ENCODE data around the gene TKFC.

Gene TKFC

DNA sequence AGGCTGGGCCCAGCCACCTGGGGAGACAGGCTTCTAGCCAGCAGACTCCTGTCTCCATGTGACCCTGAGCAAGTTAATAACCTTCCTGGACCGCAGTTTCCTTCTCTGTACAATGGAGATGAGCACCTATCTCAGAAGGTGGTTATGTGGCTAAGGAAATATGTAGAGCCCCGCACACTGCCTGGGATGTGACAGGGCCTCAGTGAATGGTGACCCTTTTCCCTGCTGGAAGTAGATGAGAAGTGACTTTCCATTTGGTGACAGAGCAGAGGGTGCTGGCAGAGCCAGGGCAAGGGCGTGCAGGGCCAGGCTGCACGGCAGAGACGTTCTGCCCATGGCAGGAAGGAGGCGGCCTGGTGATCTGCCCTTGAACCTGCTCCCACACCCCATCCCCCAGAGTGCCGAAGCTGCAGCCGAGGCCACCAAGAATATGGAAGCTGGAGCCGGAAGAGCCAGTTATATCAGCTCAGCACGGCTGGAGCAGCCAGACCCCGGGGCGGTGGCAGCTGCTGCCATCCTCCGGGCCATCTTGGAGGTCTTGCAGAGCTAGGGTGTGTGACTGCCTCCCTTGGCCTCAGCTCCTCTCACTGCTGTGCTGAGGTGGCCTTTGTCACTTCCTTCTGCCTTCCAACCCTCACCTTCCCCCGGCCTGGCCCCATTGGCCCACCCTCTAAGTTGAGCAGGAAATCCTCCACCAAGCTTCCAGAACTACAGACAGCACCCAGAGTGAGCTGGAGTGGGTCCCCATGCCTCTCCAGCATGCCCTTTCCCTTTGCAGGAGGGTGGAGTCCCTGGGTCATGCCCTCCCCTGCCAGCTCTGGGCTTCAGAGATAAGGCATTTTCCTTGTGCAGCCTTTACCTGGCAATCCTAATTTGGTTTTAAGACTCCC is 13.2 kb downstream of the TKFC start:
- DNase-seq, result no peak

DNA sequence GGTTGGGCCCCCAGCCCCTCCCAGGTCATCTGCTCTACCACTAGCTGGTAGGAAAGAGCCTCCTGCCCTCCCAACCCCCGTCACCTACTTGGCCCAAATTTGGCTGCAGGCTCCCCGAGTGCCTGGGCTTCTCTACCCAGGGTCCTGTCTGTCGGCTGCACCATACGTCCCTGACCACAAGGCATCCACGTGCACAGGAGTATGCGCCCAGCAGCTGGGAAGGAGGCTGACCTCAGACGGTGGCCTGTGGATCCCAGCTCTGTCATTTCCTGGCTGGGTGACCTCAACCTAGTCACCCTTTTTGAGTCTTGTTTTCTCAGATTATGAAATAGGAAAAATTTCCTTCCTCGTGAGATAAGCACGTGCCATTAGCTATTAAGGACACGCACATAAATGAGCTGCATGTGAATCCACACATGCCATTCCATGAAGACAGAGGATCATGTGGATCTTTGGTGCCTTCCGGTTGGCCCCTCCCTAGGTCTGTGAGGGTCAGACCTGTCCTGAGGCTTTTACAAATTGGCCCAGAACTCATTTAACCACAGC is 15.0 kb downstream of the TKFC start:
- DNase-seq, result no peak

DNA sequence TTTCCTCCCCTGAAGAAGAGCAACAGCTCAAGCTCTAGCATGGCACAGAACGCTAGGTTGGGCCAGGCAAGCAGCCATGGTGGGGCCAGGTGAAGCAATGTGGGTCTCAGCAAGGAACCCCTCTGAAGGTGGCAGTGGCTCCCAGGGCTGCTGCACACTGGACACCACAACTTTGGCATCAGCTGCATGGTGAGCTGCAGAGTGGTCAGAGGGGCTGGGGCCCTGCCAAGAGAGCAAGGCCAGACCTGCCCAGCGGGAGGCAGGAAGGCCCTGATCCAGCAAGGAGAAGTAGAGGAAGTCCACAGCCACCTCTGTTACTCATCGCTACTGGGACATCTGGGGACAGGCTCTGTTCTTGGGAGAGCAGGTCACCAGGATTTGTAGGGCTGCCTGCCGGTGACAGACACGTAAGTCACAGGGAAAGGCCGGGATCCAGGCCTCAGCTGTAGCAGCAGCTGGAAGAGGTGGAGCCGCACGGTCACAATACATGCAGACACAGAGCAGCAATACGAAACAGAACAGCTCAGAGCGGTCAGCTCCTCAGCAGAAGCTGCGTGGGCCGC is 16.2 kb downstream of the TKFC start:
- no peak for DNase-seq

DNA sequence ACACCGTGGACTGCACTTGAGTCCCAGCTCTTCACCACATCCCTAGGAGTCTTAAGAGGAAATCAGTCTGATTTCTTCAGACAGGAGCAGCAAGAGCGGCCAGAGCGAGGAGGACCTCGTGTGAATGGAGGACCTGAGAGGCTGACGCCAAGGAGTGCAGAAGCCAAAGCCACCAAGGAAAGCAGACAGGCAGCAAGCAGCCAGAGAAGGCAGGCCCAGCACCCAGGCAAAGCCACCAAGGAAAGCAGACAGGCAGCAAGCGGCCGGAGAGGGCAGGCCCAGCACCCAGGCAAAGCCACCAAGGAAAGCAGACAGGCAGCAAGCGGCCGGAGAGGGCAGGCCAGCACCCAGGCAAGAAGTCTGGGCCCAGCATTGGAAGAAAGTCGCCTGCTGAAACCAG is 16.9 kb downstream of the TKFC start:
- no peak for DNase-seq

DNA sequence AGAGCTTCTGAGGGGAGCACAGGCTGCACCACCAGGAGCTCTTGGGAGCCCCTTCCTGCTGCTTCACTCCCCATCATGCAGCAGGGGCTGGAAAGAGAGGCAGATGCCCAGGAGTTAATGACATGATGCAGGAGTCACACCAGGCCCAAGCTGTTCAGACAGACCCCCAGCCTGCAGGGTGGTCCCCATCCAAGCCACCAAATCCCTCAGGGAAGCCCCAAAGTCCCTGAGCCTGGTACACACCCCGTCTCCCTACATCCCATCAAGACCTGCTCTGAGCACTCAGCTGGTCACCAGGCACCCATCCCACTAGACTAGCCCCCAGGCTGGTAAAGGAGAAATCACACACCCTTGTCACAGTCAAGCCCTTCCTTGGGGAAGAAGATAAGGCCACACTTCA is 17.3 kb downstream of the TKFC start:
- no peak for DNase-seq

DNA sequence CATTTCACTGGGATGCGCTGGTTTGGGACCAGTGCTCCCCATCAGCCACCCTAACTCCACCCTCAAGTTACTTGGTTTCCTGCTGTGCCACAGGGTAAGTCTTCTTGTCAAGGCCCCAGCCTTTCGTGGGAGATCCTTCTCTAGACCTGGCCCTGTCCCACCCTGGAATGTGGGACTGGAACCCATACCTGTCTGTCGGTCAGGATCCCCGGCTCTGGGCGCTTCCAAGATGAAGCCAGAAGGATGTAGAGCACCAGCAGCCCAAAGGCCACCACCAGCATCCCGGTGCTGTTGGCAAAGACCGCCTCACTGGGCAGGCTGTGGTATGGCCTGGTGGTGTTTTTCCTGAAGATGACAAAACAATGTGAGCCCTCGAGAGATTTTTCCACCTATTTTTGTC is 17.8 kb downstream of the TKFC start:
- DNase-seq, result no peak

DNA sequence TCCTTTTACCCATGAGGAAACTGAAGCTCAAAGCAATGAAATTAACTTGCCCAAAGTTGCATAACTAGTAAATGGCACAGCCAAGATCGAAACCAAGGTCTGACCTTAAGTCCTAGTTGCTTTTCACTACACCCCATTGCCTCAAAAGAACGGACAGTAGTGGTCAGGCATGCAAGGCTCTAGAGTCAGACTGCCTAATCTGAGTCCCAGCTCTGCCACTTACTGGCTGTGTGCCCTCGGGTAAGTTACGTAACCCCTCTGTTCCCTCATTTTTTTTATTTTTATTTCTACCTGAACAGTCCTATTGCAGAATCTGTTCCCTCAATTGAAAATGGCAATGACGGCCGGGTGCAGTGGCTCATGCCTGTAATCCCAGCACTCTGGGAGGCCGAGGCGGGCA is 19.0 kb downstream of the TKFC start:
- no peak for DNase-seq

DNA sequence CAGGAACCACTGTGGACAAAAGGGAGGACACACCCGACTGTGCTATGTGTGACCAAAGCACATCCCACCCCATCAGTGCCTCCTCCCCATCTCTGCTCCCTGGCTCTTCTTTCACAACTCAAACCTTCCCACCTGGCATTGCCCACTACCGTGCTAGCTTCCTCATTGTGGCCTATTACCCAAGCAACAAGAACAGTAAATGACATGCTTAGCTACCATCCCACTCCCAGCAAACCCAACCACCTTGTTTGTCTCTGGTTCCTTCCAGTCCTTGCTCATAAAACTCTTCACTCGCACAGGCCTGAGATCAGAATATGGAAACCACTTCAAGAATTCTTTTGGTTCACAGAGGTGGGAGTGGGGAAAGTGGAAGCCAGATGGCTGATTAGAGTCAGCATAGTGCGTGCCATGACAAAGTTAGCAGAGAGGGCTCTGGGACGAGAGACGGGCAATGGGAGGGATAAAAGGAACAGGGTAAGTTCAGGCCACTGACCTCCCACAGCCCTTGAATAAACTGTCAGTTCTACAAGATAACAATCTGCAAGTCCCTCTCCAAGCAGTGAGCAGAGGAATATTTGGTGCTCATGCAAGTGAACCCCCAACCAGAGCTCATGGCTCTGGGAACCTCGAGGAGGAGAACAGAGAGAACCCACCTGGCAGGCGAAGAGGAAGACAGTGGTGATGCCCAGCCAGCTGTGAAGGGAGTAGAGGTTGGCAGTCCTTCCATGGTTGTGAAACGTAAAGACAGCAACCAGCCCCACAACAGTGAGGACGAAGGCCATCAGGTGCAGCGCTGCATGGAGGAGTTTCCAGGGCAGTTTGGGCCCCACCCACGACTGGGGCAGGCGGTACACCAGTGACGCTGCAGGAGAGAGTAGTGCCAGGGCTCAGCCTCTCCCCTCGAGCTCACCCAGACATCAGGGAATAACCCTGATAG is 20.4 kb downstream of the TKFC start:
- DNase-seq, result no peak

DNA sequence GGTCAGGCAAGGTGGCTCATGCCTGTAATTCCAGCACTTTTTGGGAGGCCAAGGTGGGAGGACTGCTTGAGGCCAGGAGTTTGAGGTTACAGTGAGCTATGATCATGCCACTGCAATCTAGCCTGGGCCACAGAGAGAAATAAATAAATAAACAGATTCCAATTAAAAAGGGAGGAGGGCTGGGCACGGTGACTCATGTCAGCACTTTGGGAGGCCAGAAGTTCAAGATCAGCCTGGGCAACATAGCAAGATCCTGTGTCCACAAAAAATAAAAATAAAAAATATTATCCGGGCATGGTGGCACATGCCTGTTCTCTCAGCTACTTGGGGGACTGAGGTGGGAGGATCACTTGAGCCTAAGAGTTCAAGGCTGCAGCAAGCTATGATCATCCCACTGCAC is 21.2 kb downstream of the TKFC start:
- DNase-seq, result no peak

DNA sequence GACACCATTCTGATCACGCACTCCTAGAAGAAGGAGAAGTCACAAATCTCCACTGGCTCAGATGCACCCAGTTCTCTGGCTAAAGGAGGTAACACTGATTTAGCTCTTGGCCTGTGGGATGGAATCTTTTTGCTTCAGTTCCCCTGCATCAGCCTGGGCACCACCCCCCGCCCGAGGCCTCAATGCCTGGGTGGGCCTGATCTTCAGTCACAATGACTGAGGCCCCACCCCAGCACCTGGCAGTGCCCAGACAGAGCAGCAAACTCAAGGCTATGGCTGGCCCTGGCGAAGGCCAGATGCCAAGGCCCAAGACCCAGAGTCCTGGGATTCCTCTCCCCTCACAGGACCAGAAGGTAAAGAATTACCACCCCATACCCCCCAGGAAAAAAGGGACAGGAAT is 23.7 kb downstream of the TKFC start:
- no peak for DNase-seq

DNA sequence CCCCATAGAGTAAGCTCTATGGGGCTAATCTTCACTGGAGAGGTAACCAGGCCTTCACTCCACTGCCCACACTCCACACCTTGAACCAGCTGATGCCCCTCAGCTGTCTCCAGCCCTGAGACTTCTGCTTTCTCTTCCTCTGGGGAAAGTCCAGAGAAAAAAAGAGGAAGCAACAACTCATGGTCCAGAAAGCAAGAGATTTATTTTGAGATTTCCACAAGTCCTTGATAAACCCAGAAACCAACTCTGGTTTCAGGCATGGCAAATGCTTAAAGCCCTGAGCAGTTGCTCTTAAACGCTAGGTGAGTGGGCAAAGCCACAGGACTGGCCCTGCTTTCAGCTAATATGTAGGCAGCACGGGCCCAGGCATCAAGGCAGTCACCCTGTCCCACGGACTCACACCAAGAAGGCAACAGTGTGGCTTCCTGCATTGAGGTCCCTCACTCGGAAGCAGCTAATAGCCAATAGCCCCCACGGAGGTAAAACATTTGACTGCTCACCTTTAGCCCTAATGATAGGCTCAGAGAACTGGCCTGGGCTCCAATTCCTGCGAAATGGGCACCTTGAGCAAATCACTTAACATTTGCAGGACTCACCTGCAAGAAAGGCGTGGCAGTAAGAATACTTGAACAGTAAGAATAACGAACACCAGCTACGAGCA is 24.3 kb downstream of the TKFC start:
- DNase-seq, result no peak

DNA sequence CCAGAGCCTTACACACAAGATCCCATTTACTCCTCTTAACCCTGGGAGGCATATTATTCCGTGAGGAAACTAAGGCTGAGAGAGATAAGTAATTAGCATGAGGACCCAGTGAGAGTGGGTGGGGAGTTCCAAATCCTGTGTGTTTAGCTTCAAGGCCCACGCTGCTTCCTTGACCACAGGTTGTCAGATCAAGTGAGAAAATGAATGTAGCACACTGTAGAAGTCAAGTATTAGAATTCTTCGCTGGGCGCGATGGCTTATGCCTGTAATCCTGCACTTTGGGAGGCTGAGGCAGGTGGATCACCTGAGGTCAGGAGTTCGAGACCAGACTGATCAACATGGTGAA is 24.8 kb downstream of the TKFC start:
- no peak for DNase-seq

DNA sequence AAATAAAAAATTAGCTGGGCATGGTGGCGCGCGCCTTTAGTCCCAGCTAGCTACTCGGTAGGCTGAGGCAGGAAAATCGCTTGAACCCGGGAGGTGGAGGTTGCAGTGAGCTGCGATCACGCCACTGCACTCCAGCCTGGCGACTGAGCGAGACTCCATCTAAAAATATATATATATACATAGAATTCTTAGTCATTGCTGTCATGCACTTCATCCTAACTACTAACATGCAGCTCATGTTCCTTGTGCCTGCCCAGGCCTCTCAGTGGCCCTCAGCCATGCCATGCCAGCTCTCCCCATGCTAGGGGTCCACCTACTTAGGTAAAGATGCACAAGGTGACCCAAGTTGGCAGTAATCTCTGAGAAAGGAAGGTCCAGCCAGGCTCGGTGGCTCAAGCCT is 25.5 kb downstream of the TKFC start:
- no peak for DNase-seq

DNA sequence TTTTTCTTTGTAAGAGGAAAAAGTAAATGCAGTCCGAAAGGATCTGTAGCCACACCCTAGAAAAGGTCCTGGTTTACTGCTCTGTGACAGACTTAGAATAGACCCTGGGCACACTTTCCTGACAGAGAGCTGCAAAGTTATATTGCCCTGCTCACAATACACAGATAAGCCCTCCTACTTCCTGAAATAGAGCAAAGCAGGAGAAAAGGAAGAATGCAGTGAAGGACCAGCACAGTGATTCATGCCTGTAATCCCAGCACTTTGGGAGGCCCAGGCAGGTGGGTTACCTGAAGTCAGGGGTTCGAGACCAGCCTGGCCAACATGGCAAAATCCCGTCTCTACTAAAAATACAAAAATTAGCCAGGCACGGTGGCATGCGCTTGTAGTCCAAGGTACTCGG is 26.5 kb downstream of the TKFC start:
- no peak for DNase-seq

DNA sequence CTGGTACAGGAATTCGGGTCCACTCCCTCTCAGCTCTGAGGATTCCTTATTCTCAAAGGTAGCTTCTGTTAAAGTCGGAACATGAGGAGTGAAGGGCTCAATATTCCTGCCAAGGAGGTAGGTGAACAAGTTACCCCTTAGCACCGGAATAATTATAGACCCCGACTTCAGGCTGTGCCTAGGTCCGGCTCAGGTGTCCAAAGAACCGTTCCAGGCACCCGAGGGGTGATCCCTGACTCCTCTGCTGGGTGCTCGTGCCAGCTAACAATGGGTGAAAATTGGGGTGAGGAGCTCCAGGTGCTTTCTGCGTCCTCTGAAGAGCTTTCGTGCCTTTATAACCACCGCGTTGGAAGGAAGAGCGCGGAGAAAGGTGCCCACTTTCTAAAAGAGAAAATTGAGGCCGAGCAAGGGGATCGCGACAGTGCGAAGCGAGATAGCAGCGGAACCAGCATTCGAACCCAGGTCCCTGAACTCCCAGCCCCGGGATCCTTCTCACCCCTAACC is 28.3 kb downstream of the TKFC start:
- DNase-seq, result no peak

DNA sequence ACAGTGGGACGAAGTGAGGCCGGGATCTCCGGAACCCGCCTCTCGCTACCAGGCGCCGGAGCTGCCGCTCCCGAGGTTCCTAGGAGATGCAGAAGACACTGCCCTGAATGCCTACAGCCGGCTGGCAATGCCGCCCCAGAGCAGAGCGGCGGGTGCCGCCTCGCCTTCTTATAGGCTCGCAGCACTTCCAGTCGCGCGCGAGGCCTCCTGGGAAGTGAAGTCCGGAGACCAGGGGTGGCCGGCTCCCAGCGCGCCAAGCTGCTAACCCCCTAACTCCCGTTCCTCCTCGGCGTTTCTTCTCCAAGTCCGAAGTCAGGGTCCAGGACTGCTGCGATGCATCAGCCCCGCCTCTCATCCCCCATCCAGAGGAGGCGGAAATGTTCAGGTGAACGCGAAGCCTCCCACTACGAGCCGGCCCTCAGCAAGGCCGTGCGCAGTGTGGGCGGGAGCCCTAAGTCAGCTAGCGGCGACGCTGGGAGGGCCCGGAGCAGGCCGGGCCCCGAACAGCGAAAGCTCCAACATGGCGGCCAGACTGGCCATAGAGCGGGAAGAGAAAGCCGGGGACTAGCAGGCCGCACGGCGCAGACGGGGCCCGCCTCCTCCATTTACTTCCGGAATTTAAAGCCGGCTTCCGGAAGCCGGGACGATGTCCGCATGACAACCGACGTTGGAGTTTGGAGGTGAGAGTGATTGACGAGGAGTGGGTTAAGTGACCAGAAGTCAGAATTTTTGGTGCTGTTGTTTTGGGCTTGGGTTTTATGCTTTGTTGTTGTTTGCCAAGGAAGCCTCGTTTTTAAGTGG is 28.9 kb downstream of the TKFC start, which contains the start of the genes CYB561A3 and TMEM138:
TSS of gene CYB561A3 (minus strand) at position 142 of the 801 bp plus-strand sequence. CDS start 5,169 bp downstream, outside the sequence.
TSS of gene TMEM138 (plus strand) at position 634 of the 801 bp plus-strand sequence. CDS start 2,017 bp downstream, outside the sequence.
- peak; percentile 78 for DNase-seq

DNA sequence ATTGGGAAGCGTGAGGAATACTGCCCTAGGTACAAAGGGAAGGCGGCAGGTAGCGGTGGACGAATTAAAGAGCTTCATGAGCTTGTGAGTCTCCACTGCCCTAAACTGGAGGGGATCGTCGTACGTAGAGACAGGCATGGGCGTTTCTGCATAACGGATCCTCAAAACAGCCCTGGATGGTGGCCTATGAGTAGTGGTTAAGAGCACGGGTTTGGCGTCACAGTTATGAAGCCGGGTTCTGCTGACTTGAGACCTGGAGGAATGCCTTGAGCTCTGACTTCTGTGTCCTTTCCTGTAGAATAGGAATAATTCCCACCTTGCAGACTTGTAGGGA is 29.5 kb downstream of the TKFC start:
- DNase-seq, result no peak

DNA sequence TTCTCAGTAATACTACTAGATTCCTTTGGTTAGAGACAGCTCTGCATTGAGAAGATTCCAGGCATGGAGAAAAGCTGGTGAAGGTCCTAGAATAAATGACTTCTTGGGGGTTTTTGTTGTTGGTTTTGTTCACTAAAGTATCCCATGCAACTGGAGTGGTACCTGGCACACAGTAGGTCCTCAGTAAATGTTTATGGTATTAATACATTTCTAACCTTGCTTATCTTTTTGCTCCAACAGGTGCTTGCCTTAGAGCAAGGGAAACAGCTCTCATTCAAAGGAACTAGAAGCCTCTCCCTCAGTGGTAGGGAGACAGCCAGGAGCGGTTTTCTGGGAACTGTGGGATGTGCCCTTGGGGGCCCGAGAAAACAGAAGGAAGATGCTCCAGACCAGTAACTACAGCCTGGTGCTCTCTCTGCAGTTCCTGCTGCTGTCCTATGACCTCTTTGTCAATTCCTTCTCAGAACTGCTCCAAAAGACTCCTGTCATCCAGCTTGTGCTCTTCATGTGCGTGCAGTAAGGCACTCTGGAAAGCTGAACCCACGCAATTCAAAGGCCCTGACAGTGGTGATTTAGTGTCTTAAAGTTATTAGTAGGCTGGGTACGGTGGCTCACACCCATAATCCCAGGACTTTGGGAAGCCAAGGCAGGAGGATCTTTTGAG is 31.1 kb downstream of the TKFC start:
- DNase-seq, result no peak

DNA sequence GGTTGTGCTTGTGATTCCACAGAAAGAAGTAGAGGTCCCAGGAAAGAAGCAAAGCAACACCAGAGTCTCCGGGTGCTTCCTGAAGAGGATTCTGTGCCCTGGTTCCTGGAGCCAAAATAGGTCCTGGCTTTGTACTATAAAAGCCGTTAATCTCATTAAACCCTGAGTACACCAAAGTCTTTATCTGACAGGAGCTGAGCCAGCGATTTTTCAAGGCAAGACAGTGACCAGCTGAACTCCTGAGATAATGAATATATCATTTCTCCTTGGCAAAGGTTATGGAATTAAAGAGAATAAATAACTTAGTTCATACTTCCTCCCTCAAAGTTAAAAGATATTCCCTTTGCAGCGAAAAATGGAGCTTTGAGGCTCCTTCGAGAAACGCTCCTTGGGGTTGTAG is 34.4 kb downstream of the TKFC start:
- no peak for DNase-seq

DNA sequence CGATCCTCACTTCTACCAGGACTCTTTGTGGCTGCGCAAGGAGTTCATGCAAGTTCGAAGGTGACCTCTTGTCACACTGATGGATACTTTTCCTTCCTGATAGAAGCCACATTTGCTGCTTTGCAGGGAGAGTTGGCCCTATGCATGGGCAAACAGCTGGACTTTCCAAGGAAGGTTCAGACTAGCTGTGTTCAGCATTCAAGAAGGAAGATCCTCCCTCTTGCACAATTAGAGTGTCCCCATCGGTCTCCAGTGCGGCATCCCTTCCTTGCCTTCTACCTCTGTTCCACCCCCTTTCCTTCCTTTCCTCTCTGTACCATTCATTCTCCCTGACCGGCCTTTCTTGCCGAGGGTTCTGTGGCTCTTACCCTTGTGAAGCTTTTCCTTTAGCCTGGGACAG is 35.6 kb downstream of the TKFC start:
- no peak for DNase-seq

All from activated CD4-positive, alpha-beta T cell treated with anti-CD3 and anti-CD28 coated beads for 1 hour (primary cell).